MCF 10A (cell line): ENCODE data around the gene CLCA2. TPM values are rescaled to one million over a fixed set of nuclear protein-coding genes. Genes with fewer than 3 reads are reported as not detected.

ENCODE experiments used
- Bru-seq: library from RNA; stranded (reverse); fragments of 400-500 nt; gene quantifications from one replicate; lab custom pipeline; 2021; lab: Mats Ljungman, UMichigan
- BruChase-seq, 2 experiments: library from RNA; stranded (reverse); fragments of 400-500 nt; gene quantifications; one replicate each; lab custom pipeline; 2021; lab: Mats Ljungman, UMichigan
- BruUV-seq: library from RNA; stranded (reverse); fragments of 400-500 nt; replicated peaks from 2 replicates; lab custom pipeline; 2021; lab: Mats Ljungman, UMichigan
- CTCF ChIA-PET: fragments of 300-600 bp; sonication (Branson Sonifier 250); formaldehyde crosslinking; extraction: SDS; loops from one replicate; lab custom pipeline; 2021; ENCODE audit warnings: antibody characterized with exemption, inconsistent platforms; lab: Yijun Ruan, JAX
- POLR2A ChIA-PET: fragments of 300-600, 350-650 bp; sonication (Branson Sonifier 250); formaldehyde crosslinking; extraction: SDS; loops from one replicate; lab custom pipeline; 2020; ENCODE audit warnings: antibody characterized with exemption, inconsistent platforms; lab: Yijun Ruan, JAX
- DNase-seq: peaks from one replicate; pipeline ENCODE4 v3.0.0-alpha.2; 2018; ENCODE audit not compliant: unreplicated experiment
- H3K27ac Mint-ChIP-seq: one replicate; pipeline ENCODE4 v1.8.0; 2022; ENCODE audit warnings: mild to moderate bottlenecking, low read depth, mixed read lengths; ENCODE audit not compliant: unreplicated experiment
- H3K27me3 Mint-ChIP-seq: one replicate; pipeline ENCODE4 v1.8.0; 2022; ENCODE audit warnings: mixed read lengths; ENCODE audit not compliant: insufficient read depth, unreplicated experiment
- H3K36me3 Mint-ChIP-seq: one replicate; pipeline ENCODE4 v1.8.0; 2022; ENCODE audit warnings: mild to moderate bottlenecking, moderate library complexity, mixed read lengths; ENCODE audit not compliant: insufficient read depth, unreplicated experiment
- H3K4me1 Mint-ChIP-seq: one replicate; pipeline ENCODE4 v1.8.0; 2022; ENCODE audit warnings: mixed read lengths; ENCODE audit not compliant: insufficient read depth, unreplicated experiment
- H3K4me3 Mint-ChIP-seq: one replicate; pipeline ENCODE4 v1.8.0; 2022; ENCODE audit warnings: mild to moderate bottlenecking, moderate library complexity, mixed read lengths; ENCODE audit not compliant: unreplicated experiment
- H3K9me3 Mint-ChIP-seq: one replicate; pipeline ENCODE4 v1.8.0; 2022; ENCODE audit warnings: mixed read lengths; ENCODE audit not compliant: unreplicated experiment
- intact Hi-C: fragments of 100-400 bp; cut with micrococcal nuclease; formaldehyde crosslinking; loops from 2 replicates; pipeline ENCODE4 v1.14.1; 2022
- long read RNA-seq: library from polyadenylated mRNA; stranded (forward); transcript quantifications from one replicate; pipeline ENCODE4 v2.0.0, GENCODE V29; 2022
- total RNA-seq: library from RNA; stranded (reverse); gene quantifications from 2 replicates; pipeline ENCODE4 v1.2.3, GENCODE V29; 2022
- TF ChIP-seq, protein P1 (sequence below): fragments of 200-600 bp; IDR thresholded peaks from one replicate; pipeline ENCODE4 v1.8.0; 2022; ENCODE audit warnings: antibody characterized with exemption, mild to moderate bottlenecking; ENCODE audit not compliant: unreplicated experiment

The CLCA2 gene
- 87.8 and 113 TPM in 2 replicates for total RNA-seq
- percentile 79 among the genes with signal in this experiment for Bru-seq, nascent RNA
- BruChase-seq, experiment 1, labeled RNA remaining after a 6-hour chase = percentile 88 among the genes with signal in this experiment
- percentile 75 among the genes with signal in this experiment for BruChase-seq, experiment 2, labeled RNA remaining after a 2-hour chase
- long read RNA-seq, full-length matches to known transcripts = 214 of 247 reads
- long read RNA-seq, partial matches to known transcripts = 13 of 247 reads
- long read RNA-seq, other reads (novel, unspliced or antisense) = 20 of 247 reads

DNA sequence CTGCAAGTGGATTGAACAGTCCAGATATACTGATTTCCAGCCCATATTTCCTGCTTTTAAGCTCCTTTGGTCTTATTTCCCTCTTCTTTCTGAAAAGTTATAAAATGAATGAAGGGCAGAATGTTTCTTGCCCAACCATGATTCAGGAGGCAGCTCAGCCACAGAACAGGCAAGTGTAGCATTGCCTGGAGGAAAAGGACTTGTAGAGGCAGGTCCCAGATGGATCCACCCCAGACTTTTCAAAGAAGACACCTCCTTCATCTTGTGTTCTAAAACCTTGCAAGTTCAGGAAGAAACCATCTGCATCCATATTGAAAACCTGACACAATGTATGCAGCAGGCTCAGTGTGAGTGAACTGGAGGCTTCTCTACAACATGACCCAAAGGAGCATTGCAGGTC is at the start of gene CLCA2:
Gene CLCA2 (plus strand): TSS at position 299 of the 400 bp plus-strand sequence. CDS start 77 bp downstream, at position 376.
- Mint-ChIP-seq H3K4me1 (peaks cover 43% of the 10 kb centered on the region), H3K9me3 (no peaks in the 10 kb centered on the region), H3K36me3 (no peaks in the 10 kb centered on the region), H3K4me3 (peak within 1 kb of the TSS; percentile 72), H3K27ac (peak within 1 kb of the TSS; percentile 84), H3K27me3 (no peaks in the 10 kb centered on the region)
- ChIA-PET CTCF (interaction anchor here (0.8 to 4.4 kb wide), 8 partner anchors 9 to 281 kb away, joined by 3 to 15 read pairs (median 5); partner anchors contain the start of gene SH3GLB1), POLR2A (interaction anchor here (0.6 to 7.2 kb wide), 21 partner anchors 8 to 1148 kb away, joined by 3 to 126 read pairs (median 5); partner anchors contain the start of genes BCL10, ODF2L, SELENOF and SH3GLB1)
- DNase-seq = peak; percentile 84
- BruUV-seq = no TSS peak
- intact Hi-C loops = no loop called here
- TF ChIP-seq, protein P1, sequence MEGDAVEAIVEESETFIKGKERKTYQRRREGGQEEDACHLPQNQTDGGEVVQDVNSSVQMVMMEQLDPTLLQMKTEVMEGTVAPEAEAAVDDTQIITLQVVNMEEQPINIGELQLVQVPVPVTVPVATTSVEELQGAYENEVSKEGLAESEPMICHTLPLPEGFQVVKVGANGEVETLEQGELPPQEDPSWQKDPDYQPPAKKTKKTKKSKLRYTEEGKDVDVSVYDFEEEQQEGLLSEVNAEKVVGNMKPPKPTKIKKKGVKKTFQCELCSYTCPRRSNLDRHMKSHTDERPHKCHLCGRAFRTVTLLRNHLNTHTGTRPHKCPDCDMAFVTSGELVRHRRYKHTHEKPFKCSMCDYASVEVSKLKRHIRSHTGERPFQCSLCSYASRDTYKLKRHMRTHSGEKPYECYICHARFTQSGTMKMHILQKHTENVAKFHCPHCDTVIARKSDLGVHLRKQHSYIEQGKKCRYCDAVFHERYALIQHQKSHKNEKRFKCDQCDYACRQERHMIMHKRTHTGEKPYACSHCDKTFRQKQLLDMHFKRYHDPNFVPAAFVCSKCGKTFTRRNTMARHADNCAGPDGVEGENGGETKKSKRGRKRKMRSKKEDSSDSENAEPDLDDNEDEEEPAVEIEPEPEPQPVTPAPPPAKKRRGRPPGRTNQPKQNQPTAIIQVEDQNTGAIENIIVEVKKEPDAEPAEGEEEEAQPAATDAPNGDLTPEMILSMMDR = no peak

DNA sequence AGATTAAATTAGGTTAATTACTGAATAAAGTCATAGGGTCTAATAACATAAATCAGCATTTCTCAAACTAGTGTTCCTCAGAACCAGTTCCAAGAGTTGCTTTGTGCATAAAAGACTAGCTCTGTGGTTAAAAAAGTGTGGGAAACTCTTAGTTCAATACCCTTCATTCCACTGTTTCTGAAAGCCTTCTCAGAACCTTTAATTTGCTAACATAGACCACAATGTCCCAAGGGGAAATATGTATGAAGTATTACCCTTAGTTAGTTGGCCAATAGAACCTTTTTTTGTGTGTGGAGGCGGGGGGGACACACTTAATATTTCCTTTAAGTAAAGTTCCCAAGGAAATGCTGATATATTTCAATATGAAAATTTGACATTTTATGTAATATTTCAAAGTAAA is 48.3 kb upstream of the CLCA2 start:
- no TSS peak for BruUV-seq
- H3K4me3 Mint-ChIP-seq = no peak overlapping the region
- ChIA-PET CTCF (interaction anchor here (0.6 to 1.1 kb wide), 5 partner anchors 16 to 126 kb away, joined by 3 to 6 read pairs (median 4); no protein-coding TSS in a partner anchor), POLR2A (interaction anchor here (0.6 kb wide), 1 partner anchor 303 kb away, joined by 3 read pairs; no protein-coding TSS in a partner anchor)
- H3K27ac Mint-ChIP-seq = no peak overlapping the region
- no peak for DNase-seq
- no peaks in the 10 kb centered on the region for H3K27me3 Mint-ChIP-seq
- TF ChIP-seq, protein P1 = no peak
- H3K36me3 Mint-ChIP-seq = peaks cover 31% of the 10 kb centered on the region
- intact Hi-C loops = no loop called here
- no peaks in the 10 kb centered on the region for H3K4me1 Mint-ChIP-seq
- H3K9me3 Mint-ChIP-seq = no peaks in the 10 kb centered on the region

DNA sequence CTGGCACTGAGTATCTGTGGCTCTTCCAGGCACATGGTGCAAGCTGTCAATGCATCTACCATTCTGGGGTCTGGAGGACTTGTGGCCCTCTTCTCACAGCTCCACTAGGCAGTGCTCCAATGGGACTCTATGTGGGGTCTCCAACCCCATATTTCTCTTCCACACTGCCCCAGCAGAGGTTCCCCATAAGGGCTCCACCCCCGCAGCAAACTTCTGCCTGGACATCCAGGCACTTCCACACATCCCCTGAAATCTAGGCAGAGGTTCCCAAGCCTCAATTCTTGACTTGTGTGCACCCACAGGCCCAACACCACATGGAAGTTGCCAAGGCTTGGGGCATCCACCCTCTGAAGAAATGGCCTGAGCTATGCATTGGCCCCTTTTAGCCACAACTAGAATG is 46.6 kb upstream of the CLCA2 start:
- intact Hi-C loops = no loop called here
- no peaks in the 10 kb centered on the region for H3K4me1 Mint-ChIP-seq

More for the DNA sequence above, 46.6 kb upstream of the CLCA2 start:
- CTCF ChIA-PET = interaction anchor here (0.6 to 1.0 kb wide), 4 partner anchors 17 to 972 kb away, joined by 3 to 4 read pairs (median 3); no protein-coding TSS in a partner anchor
- Mint-ChIP-seq H3K27me3 (no peaks in the 10 kb centered on the region), H3K36me3 (peaks cover 36% of the 10 kb centered on the region), H3K27ac (no peak overlapping the region), H3K9me3 (no peaks in the 10 kb centered on the region), H3K4me3 (no peak overlapping the region)
- DNase-seq = no peak
- POLR2A ChIA-PET = interaction anchor here (1.0 kb wide), 1 partner anchor 8 kb away, joined by 3 read pairs; no protein-coding TSS in a partner anchor
- TF ChIP-seq, protein P1 = no peak
- no TSS peak for BruUV-seq
